HG03342 (cell line): ENCODE data around the gene VPREB3.

Experiments used
- ATAC-seq: cut with Tn5 transposase; IDR thresholded peaks from one replicate; pipeline ENCODE4 v1.9.1; 2021; ENCODE audit warnings: mild to moderate bottlenecking, moderate library complexity; ENCODE audit not compliant: unreplicated experiment

The VPREB3 gene

DNA sequence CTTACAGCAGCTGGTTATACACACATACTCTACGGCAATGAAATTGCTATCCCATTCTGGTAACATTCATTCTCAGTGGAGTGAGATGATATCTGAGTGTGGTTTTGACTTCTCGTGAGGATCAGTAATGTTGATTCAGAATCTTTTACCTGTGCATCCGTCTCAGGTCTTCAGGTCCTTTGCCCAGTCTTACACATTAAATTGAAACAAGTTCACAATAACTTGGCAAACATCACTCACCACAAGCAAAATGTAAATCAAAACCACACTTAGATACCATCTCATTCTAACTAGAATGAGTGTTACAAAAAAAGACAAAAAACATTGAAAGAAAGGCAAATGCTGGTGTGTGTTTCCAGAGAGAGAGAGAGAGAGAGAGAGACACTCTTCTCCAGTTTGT lies 49.4 kb downstream of the VPREB3 start:
- no peak for ATAC-seq

DNA sequence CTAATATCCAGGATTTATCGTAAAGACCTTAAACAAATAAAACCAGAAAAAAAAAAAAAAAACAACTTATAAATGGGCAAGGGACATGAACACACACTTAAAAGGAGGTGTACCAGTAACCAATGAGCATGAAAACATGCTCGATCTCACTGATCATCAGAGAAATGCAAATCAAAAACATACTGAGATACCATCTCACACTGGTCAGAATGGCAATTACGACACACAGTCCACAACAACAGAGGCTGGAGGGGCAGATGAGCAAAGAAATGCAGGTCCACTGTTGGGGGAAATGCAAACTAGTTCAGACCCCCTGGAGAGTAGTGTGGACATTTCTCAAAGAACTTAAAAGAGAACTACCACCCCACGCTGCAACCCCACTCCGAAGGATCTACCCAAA lies 50.2 kb downstream of the VPREB3 start:
- ATAC-seq: no peak
